ENCODE measurements around the gene ZDHHC17.
"Not testable (repeated sequence)": the region's sequence is repeated elsewhere in the genome, so short reads cannot be mapped to it uniquely, and the experiment has no call there.

Gene ZDHHC17

GRCh38 chr12:76762601-76762980 lies 1.3 kb upstream of the ZDHHC17 start:
- peak overlapping the region; percentile 44 for H3K27ac ChIP-seq
- no peak for TF ChIP-seq EZH2 (IDR thresholded peaks at IDR 0.05)
- TF ChIP-seq FOXP2 (optimal IDR thresholded peaks at IDR 0.05; ENCODE audit: control extremely low read depth, extremely low read length, insufficient read depth): no peak
- no peak for TF ChIP-seq POLR2AphosphoS5 (IDR thresholded peaks at IDR 0.05; ENCODE audit: borderline replicate concordance, low read depth, low read length)
- H3K9ac ChIP-seq (ENCODE audit: insufficient read length): no peak overlapping the region
- H3K9me3 ChIP-seq (ENCODE audit: low read depth, low read length): no peaks in the 10 kb centered on the region
- DNase-seq (ENCODE audit: low read depth, low spot score): no peak
- no peak overlapping the region for H3K4me3 ChIP-seq
- peaks cover 3% of the 10 kb centered on the region; the same call in 1 of the 2 replicates for H3K36me3 ChIP-seq (ENCODE audit: insufficient read depth, low read length)

DNA sequence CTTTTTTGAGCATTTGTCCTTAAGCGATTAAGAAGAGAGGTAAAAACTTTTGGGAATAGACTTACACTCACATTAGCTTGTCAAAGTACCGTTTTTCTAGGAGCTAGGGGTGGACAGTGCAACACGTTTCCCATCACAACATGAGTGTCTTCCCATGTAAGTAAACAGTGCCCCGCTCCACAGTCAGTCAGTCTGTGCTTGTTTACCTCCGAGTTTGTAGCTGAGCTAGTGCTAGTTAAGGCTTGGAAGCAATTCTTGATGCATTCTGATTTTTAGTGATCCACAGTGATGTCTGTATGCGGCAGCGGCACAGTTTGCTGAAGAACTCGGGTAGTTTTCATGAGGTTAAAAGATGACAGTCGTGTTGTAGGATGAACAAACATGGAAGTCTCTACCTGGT lies 941 bp downstream of the ZDHHC17 start:
- peak overlapping the region; percentile 84 for H3K4me3 ChIP-seq
- TF ChIP-seq POLR2AphosphoS5 (IDR thresholded peaks at IDR 0.05; ENCODE audit: borderline replicate concordance, low read depth, low read length) (no peak), FOXP2 (optimal IDR thresholded peaks at IDR 0.05; ENCODE audit: control extremely low read depth, extremely low read length, insufficient read depth) (no peak), EZH2 (IDR thresholded peaks at IDR 0.05) (no peak)

DNA sequence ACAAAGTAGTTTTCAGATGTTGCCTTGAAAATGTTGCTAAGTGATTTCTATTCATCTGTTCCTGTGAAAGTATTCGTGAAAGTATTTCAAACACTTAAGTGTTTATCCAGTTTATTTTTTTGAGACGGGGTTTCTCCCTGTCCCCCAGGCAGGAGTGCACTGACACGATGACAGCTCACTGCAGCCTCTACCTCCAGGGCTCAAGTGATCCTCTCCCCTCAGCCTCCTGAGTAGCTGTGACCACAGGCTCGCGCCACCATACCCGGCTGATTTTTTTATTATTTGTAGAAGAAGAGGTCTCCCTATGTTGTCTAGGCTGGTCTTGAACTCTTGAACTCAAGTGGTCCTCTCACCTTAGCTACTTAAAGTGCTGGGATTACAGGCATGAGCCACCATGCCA lies 1.7 kb downstream of the ZDHHC17 start:
- H3K9ac ChIP-seq (ENCODE audit: insufficient read length): peak overlapping the region; percentile 93
- peak overlapping the region; percentile 84 for H3K4me3 ChIP-seq
- no peaks in the 10 kb centered on the region for H3K9me3 ChIP-seq (ENCODE audit: low read depth, low read length)
- H3K36me3 ChIP-seq (ENCODE audit: insufficient read depth, low read length): peaks cover 3% of the 10 kb centered on the region; the same call in 1 of the 2 replicates
- no peak overlapping the region for H3K27ac ChIP-seq
- TF ChIP-seq FOXP2 (optimal IDR thresholded peaks at IDR 0.05; ENCODE audit: control extremely low read depth, extremely low read length, insufficient read depth) (no peak), POLR2AphosphoS5 (IDR thresholded peaks at IDR 0.05; ENCODE audit: borderline replicate concordance, low read depth, low read length) (no peak), EZH2 (IDR thresholded peaks at IDR 0.05) (no peak)
- DNase-seq (ENCODE audit: low read depth, low spot score): no peak

More for the DNA sequence above, 941 bp downstream of the ZDHHC17 start:
- Histone ChIP-seq H3K27ac (peak overlapping the region; percentile 87; the same call in 1 of the 2 replicates), H3K36me3 (ENCODE audit: insufficient read depth, low read length) (peaks cover 3% of the 10 kb centered on the region; the same call in 1 of the 2 replicates), H3K9me3 (ENCODE audit: low read depth, low read length) (no peaks in the 10 kb centered on the region), H3K9ac (ENCODE audit: insufficient read length) (peak overlapping the region; percentile 93)
- no peak for DNase-seq (ENCODE audit: low read depth, low spot score)

DNA sequence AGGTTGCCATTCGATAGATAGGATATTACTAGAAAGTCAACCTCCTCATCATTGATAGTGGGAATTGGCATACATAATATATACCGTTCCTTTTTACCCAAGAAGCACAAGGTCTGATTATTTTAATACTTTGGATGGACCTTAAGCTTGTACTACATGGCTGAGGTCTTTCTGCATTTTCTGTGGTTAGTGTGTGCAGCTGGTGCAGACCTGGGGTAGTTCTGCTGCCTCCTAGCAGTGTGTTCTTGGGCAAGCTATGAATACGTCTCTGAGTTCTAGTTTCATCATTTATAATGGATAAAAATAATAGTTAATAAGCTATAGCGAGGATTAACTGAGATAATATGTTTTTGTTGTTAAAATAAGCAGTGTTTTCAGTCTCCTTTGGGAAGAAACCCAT lies 2.2 kb downstream of the ZDHHC17 start:
- no peak overlapping the region for H3K4me3 ChIP-seq
- H3K9me3 ChIP-seq (ENCODE audit: low read depth, low read length): no peaks in the 10 kb centered on the region
- no peak for DNase-seq (ENCODE audit: low read depth, low spot score)
- no peak overlapping the region for H3K9ac ChIP-seq (ENCODE audit: insufficient read length)
- H3K27ac ChIP-seq: no peak overlapping the region
- TF ChIP-seq FOXP2 (optimal IDR thresholded peaks at IDR 0.05; ENCODE audit: control extremely low read depth, extremely low read length, insufficient read depth) (no peak), EZH2 (IDR thresholded peaks at IDR 0.05) (no peak), POLR2AphosphoS5 (IDR thresholded peaks at IDR 0.05; ENCODE audit: borderline replicate concordance, low read depth, low read length) (no peak)
- peaks cover 3% of the 10 kb centered on the region; the same call in 1 of the 2 replicates for H3K36me3 ChIP-seq (ENCODE audit: insufficient read depth, low read length)

GRCh38 chr12:76768576-76768975 lies 4.7 kb downstream of the ZDHHC17 start:
- Histone ChIP-seq H3K9ac (ENCODE audit: insufficient read length) (no peak overlapping the region), H3K27ac (no peak overlapping the region), H3K36me3 (ENCODE audit: insufficient read depth, low read length) (peaks cover 13% of the 10 kb centered on the region; the same call in 1 of the 2 replicates), H3K4me3 (no peak overlapping the region), H3K9me3 (ENCODE audit: low read depth, low read length) (no peaks in the 10 kb centered on the region)
- no peak for DNase-seq (ENCODE audit: low read depth, low spot score)
- TF ChIP-seq EZH2 (IDR thresholded peaks at IDR 0.05): no peak

- no peak for DNase-seq (ENCODE audit: low read depth, low spot score)
- Histone ChIP-seq H3K27ac (no peak overlapping the region), H3K4me3 (no peak overlapping the region), H3K9ac (ENCODE audit: insufficient read length) (no peak overlapping the region), H3K9me3 (ENCODE audit: low read depth, low read length) (peaks cover 2% of the 10 kb centered on the region; the same call in 1 of the 2 replicates), H3K36me3 (ENCODE audit: insufficient read depth, low read length) (peaks cover 29% of the 10 kb centered on the region)
- TF ChIP-seq POLR2AphosphoS5 (IDR thresholded peaks at IDR 0.05; ENCODE audit: borderline replicate concordance, low read depth, low read length) (no peak), FOXP2 (optimal IDR thresholded peaks at IDR 0.05; ENCODE audit: control extremely low read depth, extremely low read length, insufficient read depth) (no peak), EZH2 (IDR thresholded peaks at IDR 0.05) (no peak)
These were observed 13.9 kb downstream of the ZDHHC17 start for GRCh38 chr12:76777765-76778216.

DNA sequence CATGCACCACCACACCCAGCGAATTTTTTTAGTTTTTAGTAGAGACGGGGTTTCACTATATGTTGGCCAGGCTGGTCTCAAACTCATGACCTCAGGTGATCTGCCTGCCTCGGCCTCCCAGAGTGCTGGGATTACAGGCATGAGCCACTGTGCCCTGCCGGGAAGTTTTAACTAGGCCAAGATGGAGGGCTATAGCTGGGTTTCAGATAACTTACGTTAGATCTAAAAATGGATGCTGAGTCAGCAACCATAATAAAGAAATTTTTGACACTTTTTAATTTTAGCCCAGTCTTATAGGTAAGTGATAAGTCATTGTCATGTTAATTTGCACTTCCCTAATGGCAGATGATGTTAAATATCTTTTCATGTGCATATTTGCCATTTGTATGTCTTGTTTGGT lies 14.4 kb downstream of the ZDHHC17 start:
- peaks cover 23% of the 10 kb centered on the region for H3K36me3 ChIP-seq (ENCODE audit: insufficient read depth, low read length)
- no peak overlapping the region for H3K27ac ChIP-seq
- no peak overlapping the region for H3K4me3 ChIP-seq
- H3K9me3 ChIP-seq (ENCODE audit: low read depth, low read length): peaks cover 2% of the 10 kb centered on the region; the same call in 1 of the 2 replicates
- no peak overlapping the region for H3K9ac ChIP-seq (ENCODE audit: insufficient read length)
- TF ChIP-seq FOXP2 (optimal IDR thresholded peaks at IDR 0.05; ENCODE audit: control extremely low read depth, extremely low read length, insufficient read depth) (no peak), POLR2AphosphoS5 (IDR thresholded peaks at IDR 0.05; ENCODE audit: borderline replicate concordance, low read depth, low read length) (no peak), EZH2 (IDR thresholded peaks at IDR 0.05) (no peak)
- DNase-seq (ENCODE audit: low read depth, low spot score): no peak

GRCh38 chr12:76779310-76779709 lies 15.4 kb downstream of the ZDHHC17 start:
- DNase-seq (ENCODE audit: low read depth, low spot score); H3K9ac ChIP-seq (ENCODE audit: insufficient read length); H3K4me3 ChIP-seq; H3K27ac ChIP-seq; H3K9me3 ChIP-seq (ENCODE audit: low read depth, low read length): not testable (repeated sequence)
- H3K36me3 ChIP-seq (ENCODE audit: insufficient read depth, low read length): peaks cover 23% of the 10 kb centered on the region

DNA sequence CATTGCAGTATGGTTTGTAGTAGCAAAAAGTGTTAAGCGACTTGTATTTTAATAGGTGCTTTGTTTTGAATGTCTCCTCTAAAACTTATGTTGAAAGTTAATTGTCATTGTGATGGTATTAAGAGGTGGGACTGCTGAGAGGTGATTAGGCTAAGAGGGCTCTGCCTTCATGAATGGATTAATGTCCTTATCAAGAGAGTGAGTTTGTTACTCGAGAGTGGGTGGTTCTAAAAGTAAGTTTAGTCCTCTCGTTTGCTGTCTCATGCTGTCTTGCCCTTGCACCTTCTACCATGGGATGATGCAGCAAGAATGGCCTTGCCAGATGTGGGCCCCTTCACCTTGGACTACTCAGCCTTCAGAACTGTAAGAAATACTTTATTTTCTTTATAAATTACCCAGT lies 17.4 kb downstream of the ZDHHC17 start:
- TF ChIP-seq POLR2AphosphoS5 (IDR thresholded peaks at IDR 0.05; ENCODE audit: borderline replicate concordance, low read depth, low read length) (no peak), FOXP2 (optimal IDR thresholded peaks at IDR 0.05; ENCODE audit: control extremely low read depth, extremely low read length, insufficient read depth) (no peak), EZH2 (IDR thresholded peaks at IDR 0.05) (no peak)
- H3K4me3 ChIP-seq: no peak overlapping the region
- no peak for DNase-seq (ENCODE audit: low read depth, low spot score)

More for the DNA sequence above, 17.4 kb downstream of the ZDHHC17 start:
- Histone ChIP-seq H3K9me3 (ENCODE audit: low read depth, low read length) (peaks cover 2% of the 10 kb centered on the region; the same call in 1 of the 2 replicates), H3K27ac (no peak overlapping the region), H3K9ac (ENCODE audit: insufficient read length) (no peak overlapping the region), H3K36me3 (ENCODE audit: insufficient read depth, low read length) (peaks cover 23% of the 10 kb centered on the region)
